Measurements from ENCODE around the gene KCNK5.

DNA sequence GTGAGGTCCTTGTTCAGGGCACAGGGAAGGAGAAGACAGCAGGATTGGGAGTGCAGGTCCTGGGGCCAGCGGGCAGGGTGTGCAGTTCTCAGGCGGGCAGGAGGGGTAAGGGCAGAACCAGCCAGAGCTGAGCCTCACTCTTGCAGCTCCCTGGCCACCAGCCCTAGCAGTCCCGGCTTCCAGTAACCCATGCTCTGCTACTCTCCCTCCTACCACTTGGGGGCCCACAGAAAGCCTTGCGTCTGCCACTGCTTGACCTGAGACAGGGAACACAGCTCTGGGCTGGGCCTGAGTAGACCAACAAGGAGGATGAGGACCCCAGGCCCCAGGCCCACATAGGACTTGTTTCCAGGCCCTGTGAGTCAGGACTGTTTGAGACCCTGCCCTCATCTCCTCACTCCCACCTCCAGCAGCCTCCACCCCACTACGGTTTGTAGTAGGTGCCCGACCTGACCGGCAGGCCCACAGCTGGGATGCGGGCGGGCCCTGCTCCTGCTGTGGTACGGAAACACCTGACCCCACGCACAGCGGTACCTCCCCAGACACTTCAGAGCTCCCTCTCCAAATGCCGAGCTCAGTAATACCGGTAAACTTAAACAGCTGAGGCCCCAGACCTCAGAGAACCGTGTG lies 39.2 kb downstream of the KCNK5 start:
- TF ChIP-seq, protein P1, sequence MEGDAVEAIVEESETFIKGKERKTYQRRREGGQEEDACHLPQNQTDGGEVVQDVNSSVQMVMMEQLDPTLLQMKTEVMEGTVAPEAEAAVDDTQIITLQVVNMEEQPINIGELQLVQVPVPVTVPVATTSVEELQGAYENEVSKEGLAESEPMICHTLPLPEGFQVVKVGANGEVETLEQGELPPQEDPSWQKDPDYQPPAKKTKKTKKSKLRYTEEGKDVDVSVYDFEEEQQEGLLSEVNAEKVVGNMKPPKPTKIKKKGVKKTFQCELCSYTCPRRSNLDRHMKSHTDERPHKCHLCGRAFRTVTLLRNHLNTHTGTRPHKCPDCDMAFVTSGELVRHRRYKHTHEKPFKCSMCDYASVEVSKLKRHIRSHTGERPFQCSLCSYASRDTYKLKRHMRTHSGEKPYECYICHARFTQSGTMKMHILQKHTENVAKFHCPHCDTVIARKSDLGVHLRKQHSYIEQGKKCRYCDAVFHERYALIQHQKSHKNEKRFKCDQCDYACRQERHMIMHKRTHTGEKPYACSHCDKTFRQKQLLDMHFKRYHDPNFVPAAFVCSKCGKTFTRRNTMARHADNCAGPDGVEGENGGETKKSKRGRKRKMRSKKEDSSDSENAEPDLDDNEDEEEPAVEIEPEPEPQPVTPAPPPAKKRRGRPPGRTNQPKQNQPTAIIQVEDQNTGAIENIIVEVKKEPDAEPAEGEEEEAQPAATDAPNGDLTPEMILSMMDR (IDR thresholded peaks at IDR 0.05 in 4 of 5, conservative IDR thresholded peaks at IDR 0.05 in 1 of 5): peak in 2 of 5 experiments; percentile 9 to 26
- TF ChIP-seq POLR2A (IDR thresholded peaks at IDR 0.05): no peak

Data from gastrocnemius medialis (tissue), 4 donors.